PC-3 (cell line): ENCODE data around the gene ADGRG6. TPM values are rescaled to one million over a fixed set of nuclear protein-coding genes. Genes with fewer than 3 reads are reported as not detected.

Experiments
- ATAC-seq: fragments of 200-7000 bp; cut with Tn5 transposase; 2 replicates; pipeline ENCODE4 v1.9.1; 2020; ENCODE audit warnings: mild to moderate bottlenecking, moderate library complexity
- BruUV-seq: library from RNA; stranded (reverse); fragments of 400-500 nt; replicated peaks from 2 replicates; lab custom pipeline; 2021; lab: Mats Ljungman, UMichigan
- CTCF ChIA-PET: fragments of 300-600 bp; sonication (Branson Sonifier 250); formaldehyde crosslinking; loops from one replicate; lab custom pipeline; 2022; ENCODE audit warnings: antibody characterized with exemption; lab: Charles Lee
- POLR2A ChIA-PET: fragments of 300-600 bp; sonication (Branson Sonifier 250); formaldehyde crosslinking; loops from one replicate; lab custom pipeline; 2022; ENCODE audit warnings: antibody characterized with exemption; ENCODE audit not compliant: unreplicated experiment; lab: Charles Lee
- DNase-seq: peaks from one replicate; pipeline ENCODE4 v3.0.0-alpha.2; 2015
- H2AFZ ChIP-seq: fragments of 300-600 bp; sonication (generic); 2 replicates; pipeline ENCODE4 v1.6.0; 2016; ENCODE audit warnings: antibody characterized with exemption, low read length
- H3F3A ChIP-seq: fragments of 300-600 bp; sonication (generic); one replicate; pipeline ENCODE4 v1.6.0; 2017; ENCODE audit warnings: antibody characterized with exemption, low read length, control low read depth, mild to moderate bottlenecking; ENCODE audit not compliant: unreplicated experiment
- H3K27ac ChIP-seq: fragments of 300-600 bp; sonication (generic); 2 replicates; pipeline ENCODE4 v1.5.1; 2016; ENCODE audit warnings: mild to moderate bottlenecking, low read length
- H3K27me3 ChIP-seq: fragments of 300-600 bp; sonication (generic); 2 replicates; pipeline ENCODE4 v1.6.1; 2016; ENCODE audit warnings: low read length, mixed read lengths
- H3K36me3 ChIP-seq: fragments of 300-600 bp; sonication (generic); 2 replicates; pipeline ENCODE4 v1.6.1; 2016; ENCODE audit warnings: low read depth, mixed run types, low read length, mixed read lengths
- H3K4me1 ChIP-seq: fragments of 300-600 bp; sonication (generic); 2 replicates; pipeline ENCODE4 v1.5.1; 2016; ENCODE audit warnings: low read length; ENCODE audit not compliant: insufficient read depth
- H3K4me2 ChIP-seq: fragments of 300-600 bp; sonication (generic); 2 replicates; pipeline ENCODE4 v1.6.0; 2016; ENCODE audit warnings: low read length
- H3K4me3 ChIP-seq: fragments of 300-600 bp; sonication (generic); 2 replicates; pipeline ENCODE4 v1.5.1; 2016; ENCODE audit warnings: mild to moderate bottlenecking, low read length, mixed read lengths
- H3K79me2 ChIP-seq: fragments of 300-600 bp; sonication (generic); 2 replicates; pipeline ENCODE4 v1.6.1; 2017; ENCODE audit warnings: low read length, mixed read lengths
- H3K9ac ChIP-seq: fragments of 300-600 bp; sonication (generic); 2 replicates; pipeline ENCODE4 v1.6.0; 2016; ENCODE audit warnings: mild to moderate bottlenecking, low read length
- H3K9me2 ChIP-seq: fragments of 300-600 bp; sonication (generic); replicated peaks from 2 replicates; pipeline ENCODE4 v1.6.1; 2016; ENCODE audit warnings: mixed run types, low read length, mixed read lengths
- H3K9me3 ChIP-seq: fragments of 300-600 bp; sonication (generic); 2 replicates; pipeline ENCODE4 v1.6.1; 2016; ENCODE audit warnings: low read length, mixed read lengths
- H4K20me1 ChIP-seq: fragments of 300-600 bp; sonication (generic); 2 replicates; pipeline ENCODE4 v1.6.1; 2016; ENCODE audit warnings: low read length, mixed read lengths
- EZH2 ChIP-seq: fragments of 300-600 bp; sonication (generic); IDR thresholded peaks from one replicate; pipeline ENCODE4 v1.6.1; 2017; ENCODE audit warnings: antibody characterized with exemption, mild to moderate bottlenecking, low read length; ENCODE audit not compliant: unreplicated experiment
- EZH2phosphoT487 ChIP-seq: fragments of 300-600 bp; sonication (generic); IDR thresholded peaks from 2 replicates; pipeline ENCODE4 v1.6.1; 2018; ENCODE audit warnings: mild to moderate bottlenecking, antibody characterized with exemption, low read length, borderline replicate concordance
- intact Hi-C: fragments of 100-400 bp; cut with micrococcal nuclease; formaldehyde crosslinking; loops from 2 replicates; pipeline ENCODE4 v1.9.0; 2023
- total RNA-seq: library from RNA; depleted of rRNA; stranded (reverse); fragments of >200 nt; gene quantifications from 2 replicates; pipeline ENCODE4 v1.2.3, GENCODE V29; 2014
- TF ChIP-seq, protein P1 (sequence below): fragments of 300-600 bp; sonication (generic); conservative IDR thresholded peaks from 2 replicates; pipeline ENCODE4 v1.5.1; 2017; ENCODE audit warnings: antibody characterized with exemption, low read depth, mild to moderate bottlenecking, low read length

Gene ADGRG6
- total RNA-seq, 1 experiment from 2014 or later, result 73.2 TPM

DNA sequence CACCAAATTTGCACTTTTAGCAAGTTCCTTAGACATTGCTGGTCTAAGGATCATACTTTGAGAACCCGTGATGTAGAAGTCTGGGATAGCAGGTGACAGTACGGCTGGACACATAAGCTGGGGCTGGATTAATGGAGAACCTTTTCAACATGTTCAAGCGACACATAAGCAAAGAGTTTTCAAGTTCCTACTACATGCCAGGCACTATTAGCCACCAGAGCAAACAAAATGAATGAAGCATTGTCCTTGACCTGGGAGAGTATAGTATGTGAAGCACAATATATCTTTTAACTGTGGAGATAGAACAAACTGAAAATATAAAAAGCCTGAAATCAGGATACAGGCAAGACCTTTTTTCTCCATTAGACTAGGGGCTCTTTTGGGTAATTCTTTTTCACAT, 102.9 kb downstream of the ADGRG6 start:
- Histone ChIP-seq H4K20me1 (no peaks in the 10 kb centered on the region), H3K27me3 (no peaks in the 10 kb centered on the region), H3K27ac (no peak overlapping the region), H3K36me3 (peaks cover 44% of the 10 kb centered on the region), H3K9me3 (no peaks in the 10 kb centered on the region), H3K4me3 (no peak overlapping the region), H3K9ac (no peak overlapping the region), H3K4me2 (no peak overlapping the region), H3K9me2 (no peaks in the 10 kb centered on the region), H3K4me1 (peaks cover 7% of the 10 kb centered on the region), H3K79me2 (no peaks in the 10 kb centered on the region), H3F3A (no peaks in the 10 kb centered on the region), H2AFZ (no peak overlapping the region)
- BruUV-seq, result TSS peak; percentile 17
- intact Hi-C loops, result no loop called here
- TF ChIP-seq EZH2 (no peak), EZH2phosphoT487 (no peak)
- TF ChIP-seq, protein P1, sequence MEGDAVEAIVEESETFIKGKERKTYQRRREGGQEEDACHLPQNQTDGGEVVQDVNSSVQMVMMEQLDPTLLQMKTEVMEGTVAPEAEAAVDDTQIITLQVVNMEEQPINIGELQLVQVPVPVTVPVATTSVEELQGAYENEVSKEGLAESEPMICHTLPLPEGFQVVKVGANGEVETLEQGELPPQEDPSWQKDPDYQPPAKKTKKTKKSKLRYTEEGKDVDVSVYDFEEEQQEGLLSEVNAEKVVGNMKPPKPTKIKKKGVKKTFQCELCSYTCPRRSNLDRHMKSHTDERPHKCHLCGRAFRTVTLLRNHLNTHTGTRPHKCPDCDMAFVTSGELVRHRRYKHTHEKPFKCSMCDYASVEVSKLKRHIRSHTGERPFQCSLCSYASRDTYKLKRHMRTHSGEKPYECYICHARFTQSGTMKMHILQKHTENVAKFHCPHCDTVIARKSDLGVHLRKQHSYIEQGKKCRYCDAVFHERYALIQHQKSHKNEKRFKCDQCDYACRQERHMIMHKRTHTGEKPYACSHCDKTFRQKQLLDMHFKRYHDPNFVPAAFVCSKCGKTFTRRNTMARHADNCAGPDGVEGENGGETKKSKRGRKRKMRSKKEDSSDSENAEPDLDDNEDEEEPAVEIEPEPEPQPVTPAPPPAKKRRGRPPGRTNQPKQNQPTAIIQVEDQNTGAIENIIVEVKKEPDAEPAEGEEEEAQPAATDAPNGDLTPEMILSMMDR, result no peak
- no peak; the same call in 1 of the 2 replicates for ATAC-seq
- CTCF ChIA-PET, result no interaction called here
- POLR2A ChIA-PET, result interaction anchor here (0.6 kb wide), 1 partner anchor 136 kb away, joined by 4 read pairs; no protein-coding TSS in a partner anchor
- DNase-seq, result no peak

DNA sequence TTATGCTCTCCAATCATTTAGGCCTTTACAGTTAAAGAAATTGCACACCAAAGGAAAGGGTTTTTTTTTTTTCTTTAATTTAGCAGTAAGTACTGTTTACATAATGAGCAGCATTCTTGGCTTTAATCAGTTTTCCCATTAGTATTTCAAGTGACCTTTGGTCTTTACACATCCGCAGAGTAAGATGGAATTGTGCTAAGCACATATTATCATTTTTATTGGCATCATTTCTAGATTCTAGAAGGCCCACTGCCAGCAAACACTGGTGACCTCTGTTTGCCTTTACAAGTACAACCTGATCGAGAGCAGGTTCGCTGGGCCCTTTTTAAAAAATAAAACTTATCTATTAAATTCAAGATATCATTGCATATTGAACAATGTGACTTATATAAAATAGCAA, 104.3 kb downstream of the ADGRG6 start:
- TF ChIP-seq EZH2, result no peak
- TF ChIP-seq, protein P1, result no peak
- TF ChIP-seq EZH2phosphoT487, result no peak
- Histone ChIP-seq H3K9me2 (no peaks in the 10 kb centered on the region), H3K4me3 (no peak overlapping the region), H3K27me3 (no peaks in the 10 kb centered on the region), H3K36me3 (peaks cover 41% of the 10 kb centered on the region), H4K20me1 (no peaks in the 10 kb centered on the region), H3K27ac (no peak overlapping the region), H3K9ac (no peak overlapping the region), H3K79me2 (no peaks in the 10 kb centered on the region), H3K4me1 (peaks cover 7% of the 10 kb centered on the region), H2AFZ (no peak overlapping the region), H3F3A (no peaks in the 10 kb centered on the region), H3K4me2 (no peak overlapping the region), H3K9me3 (no peaks in the 10 kb centered on the region)
- ChIA-PET CTCF (no interaction called here), POLR2A (no interaction called here)
- DNase-seq (peak; percentile 50), ATAC-seq (peak; percentile 54)
- no TSS peak for BruUV-seq
- intact Hi-C loops, result no loop called here

DNA sequence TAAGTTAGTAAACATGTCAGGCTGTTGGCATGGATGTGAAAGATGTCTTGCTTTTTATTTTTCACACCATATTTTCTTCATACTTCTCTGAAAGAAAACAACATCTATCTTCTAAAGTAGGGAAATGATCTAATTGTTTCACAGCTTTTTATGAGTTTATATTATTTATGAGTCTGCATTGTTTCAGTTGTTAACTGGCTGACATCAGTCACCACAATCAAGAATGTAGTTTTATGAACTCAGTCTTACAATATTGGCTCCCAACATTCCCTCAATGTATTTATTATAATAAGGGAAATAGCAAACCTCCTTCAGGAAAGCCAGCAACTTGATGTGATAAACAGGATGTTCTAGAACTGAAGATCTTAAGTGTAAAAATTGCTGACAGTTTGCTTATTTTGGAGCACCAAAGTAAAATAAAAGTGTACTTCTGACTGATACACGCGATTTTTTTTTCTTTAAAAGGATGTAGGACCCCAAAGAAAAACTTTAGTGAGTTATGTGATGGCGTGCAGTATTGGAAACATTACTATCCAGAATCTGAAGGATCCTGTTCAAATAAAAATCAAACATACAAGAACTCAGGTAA, 106.0 kb downstream of the ADGRG6 start:
- H4K20me1 ChIP-seq, result no peaks in the 10 kb centered on the region
- no peaks in the 10 kb centered on the region for H3K79me2 ChIP-seq
- no peak overlapping the region for H2AFZ ChIP-seq
- H3K9me2 ChIP-seq, result no peaks in the 10 kb centered on the region
- no peaks in the 10 kb centered on the region for H3K9me3 ChIP-seq
- H3F3A ChIP-seq, result no peaks in the 10 kb centered on the region
- no peak overlapping the region for H3K27ac ChIP-seq
- intact Hi-C loops, result no loop called here
- H3K27me3 ChIP-seq, result no peaks in the 10 kb centered on the region
- H3K4me1 ChIP-seq, result peaks cover 18% of the 10 kb centered on the region
- DNase-seq (no peak), ATAC-seq (0 out of 2 replicates have a peak, but pooled peaks have one; percentile 24)
- peaks cover 33% of the 10 kb centered on the region for H3K36me3 ChIP-seq
- CTCF ChIA-PET, result no interaction called here
- no peak overlapping the region for H3K4me3 ChIP-seq
- POLR2A ChIA-PET, result no interaction called here
- TF ChIP-seq EZH2 (no peak), EZH2phosphoT487 (no peak)
- TF ChIP-seq, protein P1, result no peak
- no peak overlapping the region for H3K9ac ChIP-seq
- BruUV-seq, result no TSS peak
- no peak overlapping the region for H3K4me2 ChIP-seq
